SK-N-SH (cell line): ENCODE measurements around the gene S100A13. TPM values are rescaled to one million over a fixed set of nuclear protein-coding genes. Genes with fewer than 3 reads are reported as not detected.

Source experiments
- CTCF ChIA-PET: fragments of 300-600, 350-600 bp; formaldehyde crosslinking; extraction: SDS; loops from one replicate; lab custom pipeline; 2021; lab: Yijun Ruan, JAX
- POLR2A ChIA-PET: fragments of 350-600 bp; sonication (Branson Sonifier 250); formaldehyde crosslinking; extraction: SDS; loops from one replicate; lab custom pipeline; 2020; ENCODE audit warnings: antibody characterized with exemption, inconsistent platforms; lab: Yijun Ruan, JAX
- DNase-seq: peaks from one replicate; pipeline ENCODE4 v3.0.0; 2012
- H2AFZ ChIP-seq: fragments of 200-600 bp; sonication (generic); 2 replicates; pipeline ENCODE4 v1.8.1; 2016; ENCODE audit warnings: antibody characterized with exemption, mild to moderate bottlenecking, low read depth
- H3F3A ChIP-seq: fragments of 200-600 bp; sonication (generic); replicated peaks from 2 replicates; pipeline ENCODE3; 2016; ENCODE audit warnings: antibody characterized with exemption, mild to moderate bottlenecking; ENCODE audit not compliant: insufficient read depth
- H3K27ac ChIP-seq, 2 experiments: fragments of 200-500 bp in 1 of 2; fragments of 200-600 bp in 1 of 2; sonication (Bioruptor generic) in 1 of 2; sonication (generic), shearing (Covaris generic) in 1 of 2; 2 replicates each; pipeline versions ENCODE4 v1.5.1 to v1.6.1; 2014 to 2016; ENCODE audit warnings: low read depth in 2 of 2, inconsistent platforms in 1 of 2, low read length in 1 of 2, mild to moderate bottlenecking in 1 of 2, mixed read lengths in 1 of 2
- H3K27me3 ChIP-seq: fragments of 200-600 bp; sonication (generic), shearing (Covaris generic); 2 replicates; pipeline ENCODE4 v1.6.1; 2016; ENCODE audit warnings: mixed run types; ENCODE audit not compliant: insufficient read depth
- H3K36me3 ChIP-seq, 2 experiments: fragments of 200-500 bp in 1 of 2; fragments of 200-600 bp in 1 of 2; sonication (Bioruptor generic) in 1 of 2; sonication (generic) in 1 of 2; replicated peaks in 1 of 2; 2 replicates each; pipeline versions ENCODE3 to v1.5.1; 2014 to 2016; ENCODE audit warnings: low read length in 1 of 2, mild to moderate bottlenecking in 1 of 2; ENCODE audit not compliant: insufficient read depth in 2 of 2, control insufficient read depth in 1 of 2
- H3K4me1 ChIP-seq, 2 experiments: fragments of 200-500 bp in 1 of 2; fragments of 200-600 bp in 1 of 2; sonication (Bioruptor generic) in 1 of 2; sonication (generic), shearing (Covaris generic) in 1 of 2; 2 replicates each; pipeline versions ENCODE4 v1.5.1 to v1.6.1; 2014 to 2016; ENCODE audit warnings: low read depth in 1 of 2, low read length in 1 of 2, mixed run types in 1 of 2; ENCODE audit not compliant: insufficient read depth in 2 of 2, control insufficient read depth in 1 of 2
- H3K4me2 ChIP-seq: fragments of 200-600 bp; sonication (generic), shearing (Covaris generic); 2 replicates; pipeline ENCODE4 v1.6.1; 2017; ENCODE audit warnings: mixed run types
- H3K4me3 ChIP-seq, 2 experiments: fragments of 200-500 bp in 1 of 2; fragments of 200-600 bp in 1 of 2; sonication (Bioruptor generic) in 1 of 2; sonication (generic), shearing (Covaris generic) in 1 of 2; 2 replicates each; pipeline versions ENCODE4 v1.5.1 to v1.8.1; 2014 to 2016; ENCODE audit warnings: low read depth in 2 of 2, inconsistent platforms in 1 of 2, low read length in 1 of 2, mild to moderate bottlenecking in 1 of 2, mixed read lengths in 1 of 2, moderate library complexity in 1 of 2
- H3K79me2 ChIP-seq: fragments of 200-600 bp; sonication (generic); 2 replicates; pipeline ENCODE4 v1.8.1; 2017; ENCODE audit warnings: mild to moderate bottlenecking; ENCODE audit not compliant: insufficient read depth
- H3K9ac ChIP-seq: fragments of 200-600 bp; sonication (generic); 2 replicates; pipeline ENCODE4 v1.6.1; 2017; ENCODE audit warnings: mixed run types
- H3K9me2 ChIP-seq: fragments of 200-600 bp; sonication (generic); 2 replicates; pipeline ENCODE4 v1.6.1; 2017; ENCODE audit warnings: mixed run types
- H3K9me3 ChIP-seq: fragments of 200-600 bp; sonication (generic); 2 replicates; pipeline ENCODE4 v1.6.1; 2017; ENCODE audit warnings: mixed run types, mild to moderate bottlenecking, moderate library complexity
- H4K20me1 ChIP-seq: fragments of 200-600 bp; sonication (generic); 2 replicates; pipeline ENCODE4 v1.6.1; 2017; ENCODE audit warnings: mild to moderate bottlenecking, mixed run types; ENCODE audit not compliant: insufficient read depth
- CTCF ChIP-seq: fragments of 200-600 bp; sonication (generic); IDR thresholded peaks from 2 replicates; pipeline ENCODE4 v1.6.1; 2017; ENCODE audit warnings: antibody characterized with exemption, mild to moderate bottlenecking, moderate library complexity
- ELF1 ChIP-seq: IDR thresholded peaks from 2 replicates; pipeline ENCODE4 v1.4.0; 2012
- EZH2phosphoT487 ChIP-seq: fragments of 200-600 bp; sonication (generic); IDR thresholded peaks from 2 replicates; pipeline ENCODE4 v1.6.1; 2017; ENCODE audit warnings: low read depth, mixed run types, mild to moderate bottlenecking, antibody characterized with exemption, moderate library complexity, borderline replicate concordance
- FOSL2 ChIP-seq: IDR thresholded peaks from 2 replicates; pipeline ENCODE4 v1.4.0; 2012; ENCODE audit warnings: low read depth, mild to moderate bottlenecking, moderate library complexity, borderline replicate concordance
- FOXJ3 ChIP-seq: sonication (generic); formaldehyde crosslinking; IDR thresholded peaks from 2 replicates; pipeline ENCODE4 v1.5.1; 2020; ENCODE audit warnings: mild to moderate bottlenecking, missing genetic modification reagents
- FOXM1 ChIP-seq: IDR thresholded peaks from 2 replicates; pipeline ENCODE4 v1.4.0; 2012; ENCODE audit warnings: low read depth, mild to moderate bottlenecking
- GABPA ChIP-seq: IDR thresholded peaks from 2 replicates; pipeline ENCODE4 v1.4.0; 2012; ENCODE audit warnings: low read depth, mild to moderate bottlenecking
- IRF3 ChIP-seq: fragments of 150-350 bp; IDR thresholded peaks from 2 replicates; pipeline ENCODE4 v1.6.1; 2016; ENCODE audit warnings: mild to moderate bottlenecking, low read depth, low read length
- JUND ChIP-seq: IDR thresholded peaks from 2 replicates; pipeline ENCODE4 v1.4.0; 2012
- MEF2A ChIP-seq: IDR thresholded peaks from 2 replicates; pipeline ENCODE4 v1.4.0; 2012; ENCODE audit warnings: low read depth, borderline replicate concordance
- MXI1 ChIP-seq: IDR thresholded peaks from 2 replicates; pipeline ENCODE4 v1.6.1; 2012; ENCODE audit warnings: mild to moderate bottlenecking, low read depth, low read length, improper control_type of control experiment
- POLR2AphosphoS5 ChIP-seq: IDR thresholded peaks from 2 replicates; pipeline ENCODE4 v1.6.1; 2012; ENCODE audit warnings: low read depth, low read length
- RAD21 ChIP-seq: IDR thresholded peaks from 2 replicates; pipeline ENCODE4 v1.6.1; 2012; ENCODE audit warnings: mild to moderate bottlenecking, low read length
- RCOR1 ChIP-seq: fragments of 150-350 bp; IDR thresholded peaks from 2 replicates; pipeline ENCODE4 v1.6.1; 2017; ENCODE audit warnings: antibody characterized with exemption, low read length
- REST ChIP-seq: IDR thresholded peaks from 2 replicates; pipeline ENCODE4 v1.6.1; 2012; ENCODE audit warnings: mild to moderate bottlenecking, low read depth, low read length, moderate library complexity
- RXRA ChIP-seq: IDR thresholded peaks from 2 replicates; pipeline ENCODE4 v1.4.0; 2012; ENCODE audit warnings: low read depth, mild to moderate bottlenecking, borderline replicate concordance
- TCF12 ChIP-seq: IDR thresholded peaks from 2 replicates; pipeline ENCODE4 v1.4.0; 2012
- USF1 ChIP-seq: IDR thresholded peaks from 2 replicates; pipeline ENCODE4 v1.4.0; 2012; ENCODE audit warnings: low read depth, borderline replicate concordance
- USF2 ChIP-seq: fragments of 150-350 bp; IDR thresholded peaks from 2 replicates; pipeline ENCODE4 v1.6.1; 2017; ENCODE audit warnings: antibody characterized with exemption, low read length, low read depth, borderline replicate concordance
- YY1 ChIP-seq: IDR thresholded peaks from 2 replicates; pipeline ENCODE4 v1.4.0; 2012; ENCODE audit warnings: low read depth, mild to moderate bottlenecking
- WGBS: methylation state at CpG from one replicate; pipeline ENCODE4 v1.1.6; 2017; ENCODE audit warnings: low lambda C conversion rate; 5-methylcytosine and 5-hydroxymethylcytosine counted together
- polyA plus RNA-seq, 3 experiments: library from polyadenylated mRNA; depleted of rRNA; stranded (reverse); fragments of >200 nt; gene quantifications; 2 replicates each; pipeline ENCODE4 v1.2.3, GENCODE V29; 2012

S100A13 gene
- polyA plus RNA-seq, 1 of the 3 experiments (the other 2 are of a cell fraction): 12.3 TPM

GRCh38 chr1:153658400-153659174, 31.3 kb upstream of the S100A13 start, which contains the start of gene SNAPIN (continued):
- TF ChIP-seq CTCF: 0 out of 2 replicates have a peak, but pooled peaks have one; percentile 12
- 0 out of 2 replicates have a peak, but pooled peaks have one; percentile 18 for TF ChIP-seq REST
- peak; percentile 46; the same call in 1 of the 2 replicates for TF ChIP-seq USF1
- TF ChIP-seq TCF12: no peak
- no peak for TF ChIP-seq MEF2A
- 0 out of 2 replicates have a peak, but pooled peaks have one; percentile 31 for TF ChIP-seq FOXJ3 (CRISPR knock-in tag)
- TF ChIP-seq MXI1: peak; percentile 56; the same call in 1 of the 2 replicates
- no peak for TF ChIP-seq JUND

GRCh38 chr1:153655333-153655732, 28.0 kb upstream of the S100A13 start:
- H3K27me3 ChIP-seq: no peaks in the 10 kb centered on the region
- no peaks in the 10 kb centered on the region for H3K36me3 ChIP-seq
- WGBS: 93% methylated on average over 3 of the region's 3 CpGs
- CTCF ChIA-PET: interaction anchor here (1.0 kb wide), 1 partner anchor 15 kb away, joined by 4 read pairs; no protein-coding TSS in a partner anchor
- POLR2A ChIA-PET: interaction anchor here (1.6 kb wide), 1 partner anchor 8 kb away, joined by 5 read pairs; no protein-coding TSS in a partner anchor
- H3K27ac ChIP-seq: no peak overlapping the region
- H2AFZ ChIP-seq: no peak overlapping the region
- H3K9ac ChIP-seq: no peak overlapping the region
- H3K4me1 ChIP-seq: peaks cover 0 to 5% of the 10 kb centered on the region in 2 experiments; a peak in 1 of 4 replicates
- DNase-seq: no peak
- H3K79me2 ChIP-seq: peaks cover 18% of the 10 kb centered on the region
- no peaks in the 10 kb centered on the region for H3K9me2 ChIP-seq
- H3K9me3 ChIP-seq: no peaks in the 10 kb centered on the region
- H4K20me1 ChIP-seq: no peaks in the 10 kb centered on the region
- H3K4me3 ChIP-seq: no peak overlapping the region
- no peak overlapping the region for H3K4me2 ChIP-seq
- no peaks in the 10 kb centered on the region for H3F3A ChIP-seq
- TF ChIP-seq POLR2AphosphoS5 (no peak), ELF1 (no peak), EZH2phosphoT487 (no peak), YY1 (no peak), RCOR1 (no peak), IRF3 (no peak), RXRA (no peak), FOXM1 (no peak), USF2 (no peak), GABPA (no peak), RAD21 (no peak), CTCF (no peak), FOSL2 (no peak)
